ENCODE measurements around the gene CPSF4.
A peak's percentile ranks its signal among the peaks of the same experiment; 100 is the strongest.

CPSF4 gene

DNA sequence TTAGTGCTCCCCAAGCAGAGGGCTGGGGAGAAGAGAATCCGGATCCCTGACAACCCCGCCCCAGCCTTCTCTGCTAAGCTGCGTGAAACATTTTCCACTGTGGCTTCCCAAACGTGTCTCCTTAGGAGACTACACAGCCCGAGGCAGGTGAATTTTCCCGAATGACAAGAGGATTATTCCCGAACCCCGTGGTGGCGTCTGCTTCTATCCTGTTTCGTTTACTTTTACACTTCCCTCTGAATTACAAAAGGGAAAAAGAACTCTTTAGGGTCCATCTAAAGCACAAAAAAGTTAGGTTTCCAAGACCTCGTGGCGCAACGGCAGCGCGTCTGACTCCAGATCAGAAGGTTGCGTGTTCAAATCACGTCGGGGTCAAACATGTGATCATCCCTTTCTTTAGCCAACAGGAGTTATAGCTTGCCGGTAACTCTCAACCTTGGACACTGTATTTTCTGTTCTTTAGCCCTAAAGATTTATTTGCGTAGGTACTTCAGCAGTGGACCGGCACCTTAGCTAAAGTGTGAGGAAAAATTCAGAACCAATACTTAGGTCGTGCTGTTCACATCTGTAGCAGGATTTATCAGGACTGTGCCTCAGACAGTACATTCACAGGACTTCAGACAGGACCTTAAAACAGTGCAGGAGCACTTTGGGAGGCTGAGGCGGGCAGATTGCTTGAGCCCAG is 30.8 kb downstream of the CPSF4 start:
- Histone ChIP-seq H3K36me3 (ENCODE audit: control insufficient read depth, insufficient read depth, low read length) (no peaks in the 10 kb centered on the region), H3K4me3 (replicated peaks; ENCODE audit: low read depth, low read length) (no peak overlapping the region), H3K27me3 (replicated peaks; ENCODE audit: control insufficient read depth, insufficient read depth, low read length) (no peaks in the 10 kb centered on the region)
- DNase-seq (ENCODE audit: extremely low read depth, insufficient read length), result no peak
- TF ChIP-seq, protein P1, sequence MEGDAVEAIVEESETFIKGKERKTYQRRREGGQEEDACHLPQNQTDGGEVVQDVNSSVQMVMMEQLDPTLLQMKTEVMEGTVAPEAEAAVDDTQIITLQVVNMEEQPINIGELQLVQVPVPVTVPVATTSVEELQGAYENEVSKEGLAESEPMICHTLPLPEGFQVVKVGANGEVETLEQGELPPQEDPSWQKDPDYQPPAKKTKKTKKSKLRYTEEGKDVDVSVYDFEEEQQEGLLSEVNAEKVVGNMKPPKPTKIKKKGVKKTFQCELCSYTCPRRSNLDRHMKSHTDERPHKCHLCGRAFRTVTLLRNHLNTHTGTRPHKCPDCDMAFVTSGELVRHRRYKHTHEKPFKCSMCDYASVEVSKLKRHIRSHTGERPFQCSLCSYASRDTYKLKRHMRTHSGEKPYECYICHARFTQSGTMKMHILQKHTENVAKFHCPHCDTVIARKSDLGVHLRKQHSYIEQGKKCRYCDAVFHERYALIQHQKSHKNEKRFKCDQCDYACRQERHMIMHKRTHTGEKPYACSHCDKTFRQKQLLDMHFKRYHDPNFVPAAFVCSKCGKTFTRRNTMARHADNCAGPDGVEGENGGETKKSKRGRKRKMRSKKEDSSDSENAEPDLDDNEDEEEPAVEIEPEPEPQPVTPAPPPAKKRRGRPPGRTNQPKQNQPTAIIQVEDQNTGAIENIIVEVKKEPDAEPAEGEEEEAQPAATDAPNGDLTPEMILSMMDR (IDR thresholded peaks at IDR 0.05; ENCODE audit: insufficient read depth, low read length, poor library complexity, severe bottlenecking), result no peak

DNA sequence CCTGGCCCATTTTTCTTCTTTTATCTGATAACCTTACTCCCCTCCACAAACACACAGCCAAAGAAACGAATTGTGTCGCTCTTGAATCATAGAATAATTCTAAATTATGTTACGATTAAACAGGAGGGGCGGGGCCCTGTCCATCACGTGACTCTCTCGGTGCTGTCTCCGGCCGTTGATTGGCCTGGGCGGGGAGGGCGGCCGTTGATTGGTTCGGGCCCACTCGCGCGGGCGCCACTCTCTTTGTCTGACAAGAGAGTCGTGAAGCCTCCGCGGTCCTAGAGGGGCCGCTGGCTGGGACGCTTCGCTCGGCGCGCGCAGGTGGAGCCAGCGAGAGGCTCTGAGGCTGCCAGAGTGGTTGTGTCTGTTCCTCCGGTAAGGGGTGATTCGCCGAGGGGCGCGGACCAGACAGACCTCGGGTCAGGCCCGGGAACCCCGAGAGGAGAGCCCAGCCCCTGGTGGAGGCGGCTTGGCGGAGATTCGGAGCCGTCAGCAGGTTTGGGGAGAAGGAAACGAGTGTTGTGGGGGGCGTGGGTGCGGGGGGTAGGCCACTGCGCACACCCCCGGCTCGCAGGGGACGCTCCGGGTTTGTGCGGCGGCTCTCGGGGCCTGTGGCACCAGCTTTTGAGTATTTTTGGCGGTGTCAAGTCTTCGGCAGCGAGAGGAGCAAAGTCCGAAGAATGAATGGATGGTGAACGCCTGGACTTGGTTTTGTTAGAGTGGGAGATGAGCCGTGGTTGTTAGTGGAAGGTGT is 34.0 kb downstream of the CPSF4 start, which contains the start of gene ZNF789:
TSS of gene ZNF789 (plus strand) at position 330 of the 754 bp plus-strand sequence. CDS start 3,567 bp downstream, outside the sequence.
- Histone ChIP-seq H3K36me3 (ENCODE audit: control insufficient read depth, insufficient read depth, low read length) (peaks cover 1% of the 10 kb centered on the region), H3K27me3 (replicated peaks; ENCODE audit: control insufficient read depth, insufficient read depth, low read length) (no peaks in the 10 kb centered on the region), H3K4me3 (replicated peaks; ENCODE audit: low read depth, low read length) (peak within 1 kb of the TSS; percentile 95)
- TF ChIP-seq, protein P1 (IDR thresholded peaks at IDR 0.05; ENCODE audit: insufficient read depth, low read length, poor library complexity, severe bottlenecking), result no peak
- peak; percentile 95 for DNase-seq (ENCODE audit: extremely low read depth, insufficient read length)

DNA sequence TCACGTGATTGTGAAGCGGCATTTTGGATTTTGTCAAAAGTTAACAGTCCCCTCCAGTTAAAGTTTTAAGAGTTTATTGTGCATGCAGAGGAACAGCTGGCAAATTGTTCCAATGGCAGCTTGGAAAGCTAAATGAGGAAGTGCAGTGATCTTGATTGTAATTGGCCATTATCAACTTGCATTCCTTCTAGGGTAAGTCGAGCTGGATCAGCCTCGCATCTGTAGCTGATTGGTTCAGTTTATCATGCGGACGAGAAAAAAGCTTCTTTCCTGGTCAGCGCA is 34.5 kb downstream of the CPSF4 start:
- Histone ChIP-seq H3K27me3 (replicated peaks; ENCODE audit: control insufficient read depth, insufficient read depth, low read length) (no peaks in the 10 kb centered on the region), H3K36me3 (ENCODE audit: control insufficient read depth, insufficient read depth, low read length) (peaks cover 4% of the 10 kb centered on the region), H3K4me3 (replicated peaks; ENCODE audit: low read depth, low read length) (peak overlapping the region; percentile 95)
- TF ChIP-seq, protein P1 (IDR thresholded peaks at IDR 0.05; ENCODE audit: insufficient read depth, low read length, poor library complexity, severe bottlenecking), result no peak
- no peak for DNase-seq (ENCODE audit: extremely low read depth, insufficient read length)

DNA sequence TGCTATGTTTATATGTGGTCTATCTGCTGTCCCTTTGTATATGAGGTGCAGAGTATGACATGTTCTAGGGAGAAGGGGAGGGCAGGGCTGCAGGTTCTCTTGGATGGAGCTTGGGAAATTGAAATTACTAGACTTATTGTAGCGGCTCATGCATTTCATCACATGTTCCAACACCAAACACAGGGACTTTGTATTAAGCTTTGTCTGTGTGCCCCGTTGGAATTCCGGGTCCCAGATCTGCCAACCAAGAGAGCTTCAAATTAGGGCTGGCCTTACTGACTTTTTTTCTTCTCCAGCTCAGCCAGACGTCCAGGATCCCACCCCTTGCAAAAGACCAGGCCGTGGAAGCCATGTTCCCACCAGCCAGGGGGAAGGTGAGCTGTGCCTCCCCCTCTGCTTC is 37.4 kb downstream of the CPSF4 start:
- Histone ChIP-seq H3K36me3 (ENCODE audit: control insufficient read depth, insufficient read depth, low read length) (peaks cover 7% of the 10 kb centered on the region), H3K27me3 (replicated peaks; ENCODE audit: control insufficient read depth, insufficient read depth, low read length) (no peaks in the 10 kb centered on the region), H3K4me3 (replicated peaks; ENCODE audit: low read depth, low read length) (no peak overlapping the region)
- no peak for DNase-seq (ENCODE audit: extremely low read depth, insufficient read length)
- TF ChIP-seq, protein P1 (IDR thresholded peaks at IDR 0.05; ENCODE audit: insufficient read depth, low read length, poor library complexity, severe bottlenecking), result no peak

DNA sequence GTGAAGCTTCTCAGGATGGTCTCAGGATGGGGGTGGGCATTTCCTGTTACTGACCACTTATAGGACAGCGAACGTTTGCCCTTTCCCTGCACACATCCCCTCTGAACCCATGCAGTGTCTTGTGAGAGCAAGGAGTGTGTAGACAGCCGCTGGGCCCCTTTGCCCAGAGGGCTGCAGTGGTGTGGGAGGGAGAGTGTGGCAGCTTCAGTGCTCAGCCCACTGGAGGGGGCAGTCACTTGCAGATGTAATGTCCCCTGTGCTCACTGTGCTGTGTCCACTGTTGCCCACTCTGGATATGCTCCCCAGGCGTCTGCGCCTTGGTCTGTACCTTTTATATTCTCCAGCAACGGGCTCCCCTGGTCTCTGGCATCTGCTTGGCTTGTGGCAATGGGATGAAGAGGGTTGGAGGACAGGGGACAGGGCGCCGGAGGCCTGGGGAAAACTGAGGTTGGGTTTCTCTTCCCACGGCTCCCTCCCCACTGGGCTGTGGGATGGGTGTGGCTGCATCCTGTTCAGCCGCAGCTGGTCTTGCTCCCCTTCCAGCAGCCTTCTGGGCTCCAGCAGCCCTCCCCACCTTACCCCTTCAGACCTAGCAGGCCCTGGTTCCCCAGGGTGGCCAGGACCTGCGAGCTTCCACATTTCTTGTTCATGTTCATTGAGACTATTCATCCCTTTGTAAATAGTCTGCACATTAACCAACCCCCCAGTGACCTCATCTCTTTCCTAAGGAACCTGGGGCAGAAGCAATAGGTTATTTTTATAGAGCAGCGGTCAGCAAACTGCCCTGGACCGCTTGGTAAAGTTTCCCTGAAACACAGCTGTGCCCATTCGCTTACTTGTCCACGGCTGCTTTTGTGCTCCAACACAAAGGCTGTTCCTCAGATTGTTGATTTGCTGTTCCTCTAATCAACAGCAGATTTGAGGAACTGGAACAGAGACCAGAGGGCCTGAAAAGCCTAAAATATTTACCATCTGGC is 40.0 kb downstream of the CPSF4 start:
- no peak overlapping the region for H3K4me3 ChIP-seq (replicated peaks; ENCODE audit: low read depth, low read length)
- H3K27me3 ChIP-seq (replicated peaks; ENCODE audit: control insufficient read depth, insufficient read depth, low read length), result no peaks in the 10 kb centered on the region
- TF ChIP-seq, protein P1 (IDR thresholded peaks at IDR 0.05; ENCODE audit: insufficient read depth, low read length, poor library complexity, severe bottlenecking), result no peak
- DNase-seq (ENCODE audit: extremely low read depth, insufficient read length), result no peak
- peaks cover 7% of the 10 kb centered on the region for H3K36me3 ChIP-seq (ENCODE audit: control insufficient read depth, insufficient read depth, low read length)

All from GM06990 (cell line).